GM18505 (cell line): Measurements from ENCODE around the gene KIF5C.
A peak's percentile ranks its signal among the peaks of the same experiment; 100 is the strongest.

Experiments used
- ATAC-seq: cut with Tn5 transposase; IDR thresholded peaks from one replicate; pipeline ENCODE4 v1.9.1; 2021; ENCODE audit not compliant: unreplicated experiment
- POLR2A ChIP-seq: IDR thresholded peaks from 4 replicates; pipeline ENCODE4 v1.6.1; 2011; ENCODE audit warnings: borderline replicate concordance; ENCODE audit not compliant: insufficient read depth, insufficient read length; ENCODE audit errors: extremely low read depth

The KIF5C gene

DNA sequence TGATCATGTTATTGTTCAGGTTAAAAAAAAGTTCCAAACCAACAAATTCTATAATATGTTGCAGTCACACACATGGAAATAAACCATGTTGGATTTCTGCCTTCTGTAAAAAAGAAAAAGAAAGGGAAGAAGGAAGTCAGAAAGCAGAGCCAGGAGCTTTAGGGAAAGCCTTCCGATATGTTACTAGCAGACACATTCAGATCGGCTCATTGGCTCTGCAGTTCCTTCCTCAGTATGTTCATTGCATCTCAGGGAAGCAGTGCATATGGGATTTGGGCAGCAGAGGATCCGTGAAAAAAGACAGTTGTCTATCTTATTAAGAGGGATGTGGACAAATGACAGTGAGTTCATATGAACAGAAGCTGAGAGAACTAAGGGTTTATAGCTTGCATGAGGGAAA, 68.1 kb downstream of the KIF5C start:
- TF ChIP-seq POLR2A = no peak
- ATAC-seq = no peak

DNA sequence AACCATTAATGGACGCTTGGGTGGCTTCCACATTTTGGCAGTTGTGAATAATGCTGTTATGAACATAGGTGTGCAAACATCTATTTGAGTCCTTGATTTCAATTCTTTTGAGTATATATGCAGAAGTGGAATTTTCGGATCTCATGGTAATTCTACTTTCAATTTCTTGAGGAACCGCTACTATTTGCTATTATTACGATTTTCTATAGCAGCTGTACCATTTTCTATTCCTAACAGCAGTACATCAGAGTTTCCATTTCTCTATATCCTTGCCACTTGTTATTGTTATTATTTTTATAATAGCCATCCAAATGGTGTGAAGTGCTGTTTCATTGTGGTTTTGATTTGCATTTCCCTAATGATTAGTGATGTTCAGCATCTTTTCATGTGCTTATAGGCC, 69.5 kb downstream of the KIF5C start:
- no peak for ATAC-seq
- no peak for TF ChIP-seq POLR2A

GRCh38 chr2:148947299-148947698, 72.3 kb downstream of the KIF5C start:
- TF ChIP-seq POLR2A = no peak
- ATAC-seq = no peak

- no peak for TF ChIP-seq POLR2A
- no peak for ATAC-seq
These were observed 73.8 kb downstream of the KIF5C start for GRCh38 chr2:148948868-148949267.

DNA sequence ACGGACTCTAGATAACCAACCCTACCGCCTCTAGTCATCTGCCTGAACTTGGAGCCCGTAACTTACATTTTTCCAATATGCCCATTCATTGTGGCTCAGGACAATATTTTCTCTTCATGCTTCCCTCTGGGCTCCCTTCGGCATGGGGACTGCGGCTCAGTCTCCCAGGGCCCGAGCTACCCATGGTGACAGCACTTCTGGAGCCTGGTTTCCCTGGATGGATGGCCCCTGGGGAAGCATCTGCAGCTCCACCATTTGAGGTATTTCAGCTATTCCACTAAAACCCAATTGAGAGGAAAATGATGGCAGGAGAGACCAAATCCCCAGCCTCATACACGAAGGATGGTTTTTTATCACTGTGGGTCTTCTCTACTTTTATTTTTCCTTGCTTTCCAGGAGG, 74.3 kb downstream of the KIF5C start:
- no peak for ATAC-seq
- TF ChIP-seq POLR2A = no peak

GRCh38 chr2:148952621-148953020, 77.6 kb downstream of the KIF5C start:
- no peak for TF ChIP-seq POLR2A
- no peak for ATAC-seq

DNA sequence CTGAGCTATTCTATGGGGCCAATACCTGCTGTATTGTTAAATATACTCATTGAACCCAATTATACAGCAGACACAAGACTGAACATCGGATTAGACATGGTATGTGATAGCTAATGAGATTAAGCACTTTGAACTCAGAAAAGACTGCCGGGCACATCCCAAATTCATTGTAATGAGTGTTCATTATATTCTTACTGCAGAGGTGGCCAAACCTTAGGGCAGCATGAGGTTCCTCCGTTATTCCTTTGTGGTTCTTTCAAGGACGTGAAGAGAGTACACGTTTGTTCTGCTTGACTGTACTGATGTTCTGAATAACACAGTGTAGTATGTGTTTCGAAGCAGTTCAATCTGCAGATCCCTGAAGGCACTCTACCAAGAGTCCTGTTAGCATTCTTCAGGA, 78.4 kb downstream of the KIF5C start:
- no peak for TF ChIP-seq POLR2A
- no peak for ATAC-seq

- ATAC-seq = no peak
- TF ChIP-seq POLR2A = no peak
These were observed 79.5 kb downstream of the KIF5C start for GRCh38 chr2:148954536-148954935.

- ATAC-seq = no peak
- no peak for TF ChIP-seq POLR2A
These were observed 80.8 kb downstream of the KIF5C start for GRCh38 chr2:148955798-148956197.

GRCh38 chr2:148957023-148957422, 82.0 kb downstream of the KIF5C start:
- no peak for TF ChIP-seq POLR2A

DNA sequence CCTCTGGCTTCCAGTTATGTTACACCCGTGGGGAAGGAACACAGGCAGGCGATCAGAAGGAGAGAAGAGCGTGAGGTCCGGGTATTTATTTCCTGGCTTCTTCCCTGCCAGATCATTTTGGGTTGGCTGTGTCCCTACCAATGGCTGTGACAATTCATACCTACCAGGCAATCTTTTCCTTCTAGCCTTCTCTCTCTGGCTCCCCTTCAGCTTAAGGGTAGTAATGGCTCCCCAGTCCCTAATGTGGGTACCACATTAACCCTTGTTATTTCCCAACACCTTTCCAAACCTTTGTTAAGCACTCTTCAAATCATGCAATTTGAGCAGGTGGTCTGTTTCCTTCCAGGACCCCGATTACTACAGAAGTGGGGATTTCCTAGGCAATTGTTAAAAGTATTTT, 84.7 kb downstream of the KIF5C start:
- TF ChIP-seq POLR2A = no peak
- ATAC-seq = no peak

More at GRCh38 chr2:148957023-148957422, 82.0 kb downstream of the KIF5C start:
- no peak for ATAC-seq

- ATAC-seq = no peak
- no peak for TF ChIP-seq POLR2A
These were observed 85.5 kb downstream of the KIF5C start for GRCh38 chr2:148960483-148960882.

DNA sequence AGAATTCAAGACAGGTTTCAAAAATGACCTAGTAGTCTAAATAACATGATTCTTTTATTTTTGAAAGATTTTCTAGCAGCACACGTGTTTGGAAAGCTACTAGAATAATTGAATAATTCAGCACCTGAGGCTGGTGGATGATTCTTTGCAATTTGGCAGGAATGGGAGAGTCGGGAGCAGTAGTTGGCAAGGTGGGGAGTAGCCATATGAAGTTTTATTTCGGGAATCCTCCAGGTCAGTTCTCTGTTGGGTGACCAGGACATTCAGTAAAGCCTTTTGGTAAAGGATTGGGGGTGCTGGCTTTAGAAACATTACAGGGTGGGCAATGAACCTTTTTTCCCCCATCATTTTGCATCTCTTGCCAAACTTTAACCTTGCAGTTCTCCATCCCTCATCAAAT, 88.4 kb downstream of the KIF5C start:
- ATAC-seq = no peak
- no peak for TF ChIP-seq POLR2A

- no peak for TF ChIP-seq POLR2A
- peak; percentile 59 for ATAC-seq
These were observed 90.8 kb downstream of the KIF5C start for GRCh38 chr2:148965623-148966437.

DNA sequence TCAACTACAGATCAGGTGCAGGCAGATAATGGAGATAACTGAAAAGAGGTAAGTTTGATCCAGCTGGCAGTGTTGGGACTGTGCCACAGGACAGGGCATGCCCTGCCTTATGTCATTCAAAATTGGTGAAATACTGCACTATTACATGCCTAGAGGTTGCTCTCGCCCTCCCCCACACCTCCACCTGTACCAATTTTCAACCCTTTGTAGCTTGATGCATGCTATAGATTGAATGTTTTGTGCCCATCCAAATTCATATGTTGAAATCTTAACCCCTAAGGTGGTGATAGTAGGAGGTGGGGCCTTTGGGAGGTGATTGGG, 91.4 kb downstream of the KIF5C start:
- TF ChIP-seq POLR2A = no peak
- peak; percentile 17 for ATAC-seq
